Measurements from ENCODE around the gene ZNF521.

DNA sequence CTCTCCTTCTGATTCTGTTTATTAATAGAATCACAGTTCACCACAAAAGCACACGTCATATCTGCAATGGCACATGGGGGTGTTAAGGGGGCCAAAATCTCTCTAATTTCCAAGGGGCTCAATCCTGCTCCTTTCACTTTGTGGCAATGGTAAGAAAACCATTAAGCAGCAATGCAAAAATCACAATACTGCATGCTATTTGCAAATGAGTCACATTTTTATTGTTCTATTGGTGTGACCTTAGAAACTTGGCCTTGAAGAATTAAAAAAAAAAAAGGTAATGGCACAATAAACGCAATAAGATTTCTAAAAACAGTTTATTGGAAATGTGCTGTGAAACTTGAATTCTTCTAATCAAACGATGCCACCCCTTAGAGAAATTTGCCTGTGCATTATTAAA, 251.5 kb downstream of the ZNF521 start:
- TF ChIP-seq CTCF (IDR thresholded peaks at IDR 0.05; ENCODE audit: low read depth, low read length, missing input control) (no peak), MAX (IDR thresholded peaks at IDR 0.05) (no peak), YY1 (IDR thresholded peaks at IDR 0.05) (no peak)
